Activated B cell treated with CpG ODN at 0.5 μM for 24 hours (primary cell): ENCODE measurements around the gene CD320. TPM values are rescaled to one million over a fixed set of nuclear protein-coding genes. Genes with fewer than 3 reads are reported as not detected.

Experiments used
- ATAC-seq: fragments of 200-7000 bp; cut with Tn5 transposase; one replicate; pipeline ENCODE4 v1.10.0; 2021; ENCODE audit warnings: low read depth, mild to moderate bottlenecking, moderate library complexity
- CTCF ChIA-PET: fragments of 350-600 bp; sonication (Branson Sonifier 250); formaldehyde crosslinking; loops from one replicate; lab custom pipeline; 2021; ENCODE audit warnings: antibody characterized with exemption; lab: Charles Lee
- POLR2A ChIA-PET: fragments of 350-600 bp; sonication (Branson Sonifier 250); formaldehyde crosslinking; loops from one replicate; lab custom pipeline; 2021; ENCODE audit warnings: antibody characterized with exemption; lab: Charles Lee
- DNase-seq: peaks from one replicate; pipeline ENCODE4 v3.0.0; 2022
- H3K27ac Mint-ChIP-seq: one replicate; pipeline ENCODE4 v1.8.0; 2020; ENCODE audit warnings: mixed read lengths
- H3K27me3 Mint-ChIP-seq: one replicate; pipeline ENCODE4 v1.8.0; 2021; ENCODE audit warnings: mixed read lengths
- H3K36me3 Mint-ChIP-seq: one replicate; pipeline ENCODE4 v1.8.0; 2021; ENCODE audit warnings: low read depth, mixed read lengths
- H3K4me1 Mint-ChIP-seq: one replicate; pipeline ENCODE4 v1.8.0; 2021; ENCODE audit warnings: mixed read lengths
- H3K4me3 Mint-ChIP-seq: one replicate; pipeline ENCODE4 v1.8.0; 2020; ENCODE audit warnings: mild to moderate bottlenecking, mixed read lengths
- H3K9me3 Mint-ChIP-seq: one replicate; pipeline ENCODE4 v1.8.0; 2020; ENCODE audit warnings: mixed read lengths
- CTCF ChIP-seq: fragments of 200-600 bp; IDR thresholded peaks from one replicate; pipeline ENCODE4 v1.8.0; 2022; ENCODE audit warnings: antibody characterized with exemption, mild to moderate bottlenecking
- intact Hi-C: fragments of 100-400 bp; cut with micrococcal nuclease; formaldehyde crosslinking; loops from one replicate; pipeline ENCODE4 v1.15.1; 2024
- total RNA-seq: library from RNA; stranded (reverse); gene quantifications from 2 replicates; pipeline ENCODE4 v1.2.3, GENCODE V29; 2022

CD320 gene
- total RNA-seq, 1 donor from 2014 or later: 24.6 TPM

DNA sequence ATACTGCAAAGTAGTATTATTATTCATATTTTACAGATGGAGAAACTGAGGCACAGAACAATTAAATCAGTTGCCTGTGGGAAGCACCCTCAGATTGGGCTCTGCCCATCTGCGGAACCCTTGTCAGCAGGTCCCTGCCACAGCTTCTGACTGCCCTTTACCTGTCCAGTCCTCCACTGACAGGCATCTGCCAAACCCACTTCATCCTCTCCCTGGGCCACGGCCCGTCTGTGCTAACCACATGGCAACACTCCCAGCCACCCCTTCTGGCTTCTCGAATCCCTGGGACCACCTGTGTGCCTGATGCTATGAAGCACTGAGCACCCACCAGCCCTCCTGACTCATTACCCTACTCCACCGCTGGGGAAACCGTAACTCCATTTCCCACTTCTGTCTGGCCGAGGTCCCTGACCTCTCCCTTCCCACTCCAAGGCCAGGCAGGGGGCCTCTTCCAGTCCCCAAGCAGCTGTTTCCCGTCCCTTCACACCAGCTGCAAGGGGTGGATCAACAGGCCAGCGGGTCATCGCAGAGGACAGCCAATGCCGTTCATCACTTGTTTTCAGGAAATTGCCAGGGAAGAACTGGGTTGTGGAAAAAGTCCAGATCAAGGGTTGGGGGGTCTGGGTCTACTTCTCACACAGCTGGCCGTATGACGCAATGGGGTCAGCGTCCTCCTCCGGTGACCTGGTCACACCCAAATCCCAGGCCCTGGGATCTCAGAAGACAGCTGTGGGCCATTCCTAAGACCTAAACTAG lies 32.4 kb upstream of the CD320 start:
- ATAC-seq (no peak), DNase-seq (no peak)
- CTCF ChIA-PET: interaction anchor here (0.8 to 2.4 kb wide), 2 partner anchors 12 to 17 kb away, joined by 3 to 7 read pairs; no protein-coding TSS in a partner anchor
- Mint-ChIP-seq H3K27me3 (peaks cover 32% of the 10 kb centered on the region), H3K4me1 (peaks cover 12% of the 10 kb centered on the region), H3K27ac (no peak overlapping the region), H3K36me3 (no peaks in the 10 kb centered on the region), H3K9me3 (no peaks in the 10 kb centered on the region), H3K4me3 (no peak overlapping the region)
- TF ChIP-seq CTCF: no peak
- POLR2A ChIA-PET: no interaction called here
- intact Hi-C loops: loop anchor here (5.0 kb wide), 2 partner anchors 52 to 172 kb away; partner anchors contain the start of genes RAB11B and ZNF414

DNA sequence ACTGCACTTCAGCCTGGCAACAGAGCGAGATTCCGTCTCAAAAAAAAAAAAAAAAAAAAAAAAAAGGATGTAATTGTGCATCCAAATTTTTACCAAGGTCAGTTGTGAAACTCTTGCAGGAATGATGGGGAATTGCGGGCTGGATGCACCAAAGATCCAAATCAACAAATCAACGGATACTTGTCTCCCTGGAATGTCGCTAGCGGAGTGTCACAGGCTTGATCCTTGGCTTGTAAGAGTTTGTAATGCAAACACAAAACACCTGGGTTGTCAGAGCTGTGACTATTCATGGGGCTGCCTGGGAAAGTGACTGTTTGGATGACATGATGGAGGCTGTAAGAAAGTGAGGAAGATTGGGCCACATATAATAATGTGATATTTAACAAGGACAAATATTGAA lies 30.7 kb upstream of the CD320 start:
- ATAC-seq: no peak
- H3K36me3 Mint-ChIP-seq: no peaks in the 10 kb centered on the region
- intact Hi-C loops: no loop called here
- ChIA-PET CTCF (no interaction called here), POLR2A (interaction anchor here (0.6 to 0.7 kb wide), 2 partner anchors 15 to 63 kb away, joined by 5 to 9 read pairs; no protein-coding TSS in a partner anchor)
- no peak overlapping the region for H3K4me3 Mint-ChIP-seq
- no peak for TF ChIP-seq CTCF
- H3K9me3 Mint-ChIP-seq: no peaks in the 10 kb centered on the region
- peaks cover 12% of the 10 kb centered on the region for H3K4me1 Mint-ChIP-seq
- H3K27ac Mint-ChIP-seq: no peak overlapping the region
- DNase-seq: no peak
- peaks cover 31% of the 10 kb centered on the region for H3K27me3 Mint-ChIP-seq

- TF ChIP-seq CTCF: no peak
- intact Hi-C loops: no loop called here
- ChIA-PET CTCF (no interaction called here), POLR2A (no interaction called here)
- Mint-ChIP-seq H3K4me1 (peaks cover 9% of the 10 kb centered on the region), H3K27me3 (peaks cover 28% of the 10 kb centered on the region), H3K36me3 (no peaks in the 10 kb centered on the region), H3K9me3 (no peaks in the 10 kb centered on the region), H3K27ac (no peak overlapping the region), H3K4me3 (no peak overlapping the region)
- no peak for DNase-seq
- no peak for ATAC-seq
These were observed 29.6 kb upstream of the CD320 start for GRCh38 chr19:8337728-8338127.

DNA sequence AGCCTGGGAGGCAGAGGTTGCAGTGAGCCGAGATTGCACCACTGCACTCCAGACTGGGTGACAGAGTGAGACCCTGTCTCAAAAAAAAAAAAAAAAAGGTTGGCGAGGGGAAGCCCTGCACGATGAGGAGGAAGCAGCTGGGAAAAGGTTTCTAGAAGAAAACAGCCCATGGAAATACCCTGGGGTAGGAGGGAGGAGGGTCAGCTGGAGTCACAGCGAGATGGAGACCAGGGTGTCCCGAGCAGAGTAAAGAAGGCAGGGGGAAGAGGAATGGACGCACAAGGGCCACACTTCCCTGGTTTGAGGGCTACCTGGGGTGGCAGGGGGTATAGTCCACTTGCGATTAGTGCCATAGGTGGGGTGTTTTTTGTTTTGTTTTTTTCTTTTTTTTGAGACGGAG lies 28.5 kb upstream of the CD320 start:
- intact Hi-C loops: no loop called here
- Mint-ChIP-seq H3K27me3 (peaks cover 28% of the 10 kb centered on the region), H3K27ac (no peak overlapping the region), H3K4me3 (no peak overlapping the region), H3K4me1 (peaks cover 8% of the 10 kb centered on the region), H3K9me3 (no peaks in the 10 kb centered on the region), H3K36me3 (no peaks in the 10 kb centered on the region)
- DNase-seq (no peak), ATAC-seq (no peak)
- CTCF ChIA-PET: no interaction called here
- POLR2A ChIA-PET: interaction anchor here (1.2 kb wide), 1 partner anchor 15 kb away, joined by 6 read pairs; the partner anchor contains the start of genes NDUFA7 and RPS28
- no peak for TF ChIP-seq CTCF

- intact Hi-C loops: no loop called here
- TF ChIP-seq CTCF: no peak
- DNase-seq: no peak
- Mint-ChIP-seq H3K27ac (no peak overlapping the region), H3K27me3 (peaks cover 28% of the 10 kb centered on the region), H3K36me3 (no peaks in the 10 kb centered on the region), H3K4me1 (peaks cover 7% of the 10 kb centered on the region), H3K4me3 (peak overlapping the region; percentile 41), H3K9me3 (no peaks in the 10 kb centered on the region)
- CTCF ChIA-PET: no interaction called here
- no peak for ATAC-seq
- POLR2A ChIA-PET: interaction anchor here (0.5 to 1.2 kb wide), 3 partner anchors 14 to 129 kb away, joined by 4 to 6 read pairs (median 4); partner anchors contain the start of genes NDUFA7 and RPS28
These were observed 28.0 kb upstream of the CD320 start for GRCh38 chr19:8336072-8336569.
